Activated T-helper 9 cell treated with anti-CD3 and anti-CD28 coated beads, Interleukin-2, amount 50 U/mL, for 16 hours (primary cell): Measurements from ENCODE around the gene CFDP1.

Experiments
- DNase-seq: peaks from one replicate; pipeline ENCODE4 v3.0.0-alpha.2; 2020; ENCODE audit warnings: low read depth

Gene CFDP1

GRCh38 chr16:75319513-75320411 is 113.5 kb downstream of the CFDP1 start:
- no peak for DNase-seq

GRCh38 chr16:75318737-75319136 is 114.6 kb downstream of the CFDP1 start:
- DNase-seq = no peak

- no peak for DNase-seq
Measured at GRCh38 chr16:75317532-75317931, 115.8 kb downstream of the CFDP1 start.

GRCh38 chr16:75317101-75317522 is 116.2 kb downstream of the CFDP1 start:
- DNase-seq = no peak

GRCh38 chr16:75315539-75316306 is 117.6 kb downstream of the CFDP1 start:
- no peak for DNase-seq

GRCh38 chr16:75312875-75313274 is 120.4 kb downstream of the CFDP1 start:
- DNase-seq = no peak

- DNase-seq = no peak
Measured at GRCh38 chr16:75311383-75311938, 121.8 kb downstream of the CFDP1 start.

- DNase-seq = no peak
Measured at GRCh38 chr16:75310541-75310940, 122.8 kb downstream of the CFDP1 start.

GRCh38 chr16:75309899-75310430 is 123.3 kb downstream of the CFDP1 start:
- no peak for DNase-seq

- DNase-seq = no peak
Measured at GRCh38 chr16:75309156-75309555, 124.1 kb downstream of the CFDP1 start.

GRCh38 chr16:75308011-75308410 is 125.3 kb downstream of the CFDP1 start:
- DNase-seq = no peak

GRCh38 chr16:75307506-75307905 is 125.8 kb downstream of the CFDP1 start:
- DNase-seq = no peak

GRCh38 chr16:75306099-75306762 is 127.1 kb downstream of the CFDP1 start:
- no peak for DNase-seq

GRCh38 chr16:75305364-75306098 is 127.8 kb downstream of the CFDP1 start:
- DNase-seq = peak; percentile 13

GRCh38 chr16:75304521-75305363 is 128.6 kb downstream of the CFDP1 start:
- DNase-seq = no peak

- no peak for DNase-seq
Measured at GRCh38 chr16:75301804-75302203, 131.5 kb downstream of the CFDP1 start.

GRCh38 chr16:75298267-75298666 is 135.0 kb downstream of the CFDP1 start:
- no peak for DNase-seq

GRCh38 chr16:75296606-75297005 is 136.7 kb downstream of the CFDP1 start:
- no peak for DNase-seq

GRCh38 chr16:75294773-75295459 is 138.4 kb downstream of the CFDP1 start:
- DNase-seq = no peak

GRCh38 chr16:75293772-75294171 is 139.5 kb downstream of the CFDP1 start:
- no peak for DNase-seq
